Cerebellar cortex (tissue), 1 donor: ENCODE data around the gene CDC26.
A peak's percentile ranks its signal among the peaks of the same experiment; 100 is the strongest.
"Not testable (repeated sequence)": the region's sequence is repeated elsewhere in the genome, so short reads cannot be mapped to it uniquely, and the experiment has no call there.

Experiments used
- DNase-seq: peaks from one replicate; pipeline ENCODE4 v3.0.0-alpha.2; 2015; ENCODE audit warnings: low spot score

The CDC26 gene

DNA sequence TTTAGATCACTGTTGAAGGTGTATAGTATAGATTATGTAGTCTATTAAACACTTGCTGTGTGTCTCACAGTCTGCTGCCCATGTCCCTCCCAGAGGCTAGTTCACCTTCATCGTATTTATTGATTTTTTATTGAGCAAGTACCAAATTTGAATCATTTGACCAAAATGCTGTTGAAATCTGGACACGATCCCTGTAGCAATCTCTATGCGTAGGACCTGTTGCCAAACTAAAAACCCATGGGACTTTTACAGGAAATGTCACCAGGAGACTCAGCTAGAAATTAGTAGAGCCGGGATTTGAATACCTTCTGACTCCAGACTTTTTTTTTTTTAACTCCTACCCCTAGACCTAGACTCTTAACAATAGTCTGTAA lies 36.5 kb downstream of the CDC26 start:
- no peak for DNase-seq

DNA sequence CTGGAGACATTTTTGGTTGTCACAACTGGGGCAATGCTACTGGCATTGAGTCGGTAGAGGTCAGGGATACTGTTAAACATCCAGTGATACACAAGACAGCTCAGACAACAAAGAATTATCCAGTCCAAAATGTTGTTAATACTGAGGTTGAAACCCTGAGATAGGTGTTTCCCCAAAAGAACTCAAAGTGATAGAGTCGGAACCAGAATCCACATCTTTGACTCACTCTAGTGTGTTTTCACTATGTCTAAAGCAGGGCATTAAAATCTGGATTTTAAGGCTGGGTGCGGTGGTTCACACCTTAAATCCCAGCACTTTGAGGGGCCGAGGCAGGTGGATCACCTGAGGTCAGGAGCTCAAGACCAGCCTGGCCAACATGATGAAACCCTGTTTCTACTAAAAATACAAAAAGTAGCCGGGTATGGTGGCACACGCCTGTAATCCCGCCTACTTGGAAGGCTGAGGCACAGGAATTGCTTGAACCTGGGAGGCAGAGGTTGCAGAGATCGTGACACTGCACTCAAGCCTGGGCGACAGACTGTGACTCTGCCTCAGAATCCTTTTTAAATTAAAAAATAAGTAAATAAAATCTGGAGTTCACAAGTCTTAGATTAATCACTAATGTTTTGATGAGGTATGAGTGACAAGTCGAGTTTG lies 37.0 kb downstream of the CDC26 start:
- DNase-seq: no peak

DNA sequence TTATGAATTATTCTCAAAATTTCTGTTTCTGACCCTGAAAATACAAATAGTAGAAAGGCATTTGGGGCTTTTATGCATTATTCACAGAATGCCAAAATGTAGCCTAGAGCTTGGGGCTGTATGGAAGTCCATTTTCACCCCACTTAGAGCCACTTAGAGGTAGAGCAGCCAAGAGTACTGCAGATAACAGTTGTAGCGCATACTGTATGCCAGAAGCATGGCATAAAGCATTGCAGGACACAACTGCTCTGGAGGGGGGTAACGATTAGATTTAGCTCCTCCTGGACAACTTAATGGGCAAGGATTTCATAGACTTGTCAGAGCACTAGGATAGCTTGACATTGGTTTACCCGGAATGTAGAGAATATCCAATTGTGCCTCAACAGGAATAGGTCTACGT lies 38.3 kb downstream of the CDC26 start:
- DNase-seq: no peak

DNA sequence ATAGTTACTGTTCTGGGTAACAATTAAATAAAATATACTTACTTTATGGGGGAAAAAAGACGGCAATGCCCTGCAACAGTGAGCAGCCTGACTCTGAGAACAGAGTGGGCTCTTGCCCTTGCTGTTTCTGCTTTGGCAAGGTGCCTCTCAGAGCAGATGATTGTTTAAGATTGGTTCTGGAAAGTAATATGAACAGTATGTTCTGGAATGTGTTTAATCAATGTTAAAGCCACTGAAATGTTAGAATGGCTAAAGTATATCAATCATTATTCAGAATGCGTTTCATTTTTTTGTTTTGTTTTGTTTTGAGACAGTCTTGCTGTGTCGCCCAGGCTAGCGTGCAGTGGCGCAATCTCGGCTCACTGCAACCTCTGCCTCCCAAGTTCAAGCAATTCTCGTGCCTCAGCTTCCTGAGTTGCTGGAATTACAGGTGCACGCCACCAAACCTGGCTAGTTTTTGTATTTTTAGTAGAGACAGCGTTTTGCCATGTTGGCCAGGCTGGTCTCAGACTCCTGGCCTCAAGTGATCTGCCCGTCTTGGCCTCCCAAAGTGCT lies 39.6 kb downstream of the CDC26 start:
- not testable (repeated sequence) for DNase-seq

DNA sequence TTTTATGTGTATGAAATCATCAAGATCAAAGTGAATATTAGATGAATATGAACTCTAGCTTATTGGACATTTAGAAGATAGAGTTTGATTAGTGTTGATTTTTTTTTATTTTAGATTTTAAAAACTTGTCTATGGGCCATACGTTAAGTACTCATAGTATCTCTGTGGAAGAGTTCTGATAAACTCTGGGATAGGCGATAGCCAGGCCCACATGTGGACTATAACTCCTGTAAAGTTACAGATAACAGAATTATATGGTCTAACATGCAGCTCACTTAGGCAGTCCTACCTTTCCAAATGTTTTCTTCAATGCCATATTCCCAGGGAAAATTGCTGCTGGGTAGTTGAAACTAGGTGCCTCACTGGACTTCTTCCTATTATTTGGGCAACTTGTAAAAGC lies 43.7 kb downstream of the CDC26 start:
- DNase-seq: no peak

DNA sequence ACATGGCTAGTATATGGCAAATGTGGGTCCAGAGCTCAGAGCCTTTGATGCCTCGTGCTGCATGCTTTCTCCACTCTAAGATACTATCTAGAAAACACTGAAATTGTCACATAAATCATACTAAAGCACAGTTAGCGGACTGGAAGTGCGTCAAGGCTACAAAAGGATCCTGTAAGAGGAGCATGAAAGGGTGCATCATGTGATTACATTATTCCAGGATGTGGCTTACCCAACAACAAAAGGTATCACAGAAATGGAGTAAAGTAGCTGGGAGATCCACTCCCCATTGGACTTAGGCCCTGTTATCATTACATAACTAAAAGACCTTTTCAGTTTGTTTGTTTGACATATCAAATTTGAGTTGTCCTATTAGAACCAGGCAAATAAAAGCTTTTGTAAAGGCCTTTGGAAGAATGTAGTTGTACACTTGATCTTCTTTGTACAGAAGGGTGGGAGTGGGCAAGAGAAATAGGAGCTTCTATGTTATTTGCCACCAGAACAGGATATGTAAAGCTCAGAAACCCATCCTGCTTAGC lies 47.2 kb downstream of the CDC26 start:
- no peak for DNase-seq

DNA sequence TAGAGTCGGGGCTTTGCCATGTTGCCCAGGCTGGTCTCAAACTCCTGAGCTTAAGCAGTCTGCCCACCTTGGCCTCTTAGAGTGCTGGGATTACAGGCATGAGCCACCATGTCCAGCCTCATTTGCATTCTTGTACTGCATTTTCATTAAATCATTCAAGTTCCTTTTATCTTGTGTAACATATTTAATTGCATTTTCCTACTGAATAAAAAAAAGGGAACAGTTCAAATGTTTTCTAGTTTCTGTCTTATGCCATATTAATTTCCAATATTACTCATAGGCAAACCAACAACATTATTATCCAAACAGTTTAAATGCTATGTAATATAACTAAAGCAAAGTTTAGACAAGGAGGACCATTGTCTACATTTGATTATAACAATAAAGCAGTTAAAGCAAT lies 47.9 kb downstream of the CDC26 start:
- DNase-seq: no peak

DNA sequence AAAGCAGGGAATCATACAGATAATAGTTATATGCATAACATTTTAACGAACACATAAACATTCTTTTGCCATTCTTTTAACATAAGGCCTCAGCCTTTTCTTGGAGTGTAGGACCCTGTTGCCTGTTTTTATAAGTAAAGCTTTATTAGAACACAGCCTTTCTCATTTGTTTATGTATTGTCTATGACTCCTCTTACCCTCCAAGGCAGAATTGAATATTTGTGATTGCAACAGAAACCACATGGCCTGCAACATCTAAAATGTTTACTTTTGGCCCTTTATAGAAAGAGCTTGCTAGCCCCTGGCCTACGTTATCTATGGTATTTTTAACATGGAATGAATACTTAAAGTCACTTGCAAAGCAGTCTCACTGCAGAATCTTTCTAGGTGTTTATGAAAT lies 51.4 kb downstream of the CDC26 start:
- no peak for DNase-seq

DNA sequence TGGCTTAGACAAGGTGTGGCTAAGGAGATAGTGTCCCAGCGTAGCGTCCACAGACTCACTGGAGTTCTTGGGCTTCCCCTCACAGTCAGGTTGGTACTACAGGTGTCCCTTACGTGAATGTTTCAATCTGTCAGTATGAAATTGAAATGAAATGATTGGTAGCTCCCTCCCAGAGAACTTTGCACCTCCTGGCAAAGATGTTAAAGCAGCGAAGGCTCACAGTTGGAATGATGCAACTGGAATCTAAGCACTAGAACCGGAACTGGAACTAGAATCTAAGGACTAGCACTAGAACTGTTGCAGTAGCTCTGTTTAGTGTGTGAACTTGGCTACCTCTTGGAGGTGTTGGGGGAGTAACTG lies 52.9 kb downstream of the CDC26 start:
- no peak for DNase-seq

DNA sequence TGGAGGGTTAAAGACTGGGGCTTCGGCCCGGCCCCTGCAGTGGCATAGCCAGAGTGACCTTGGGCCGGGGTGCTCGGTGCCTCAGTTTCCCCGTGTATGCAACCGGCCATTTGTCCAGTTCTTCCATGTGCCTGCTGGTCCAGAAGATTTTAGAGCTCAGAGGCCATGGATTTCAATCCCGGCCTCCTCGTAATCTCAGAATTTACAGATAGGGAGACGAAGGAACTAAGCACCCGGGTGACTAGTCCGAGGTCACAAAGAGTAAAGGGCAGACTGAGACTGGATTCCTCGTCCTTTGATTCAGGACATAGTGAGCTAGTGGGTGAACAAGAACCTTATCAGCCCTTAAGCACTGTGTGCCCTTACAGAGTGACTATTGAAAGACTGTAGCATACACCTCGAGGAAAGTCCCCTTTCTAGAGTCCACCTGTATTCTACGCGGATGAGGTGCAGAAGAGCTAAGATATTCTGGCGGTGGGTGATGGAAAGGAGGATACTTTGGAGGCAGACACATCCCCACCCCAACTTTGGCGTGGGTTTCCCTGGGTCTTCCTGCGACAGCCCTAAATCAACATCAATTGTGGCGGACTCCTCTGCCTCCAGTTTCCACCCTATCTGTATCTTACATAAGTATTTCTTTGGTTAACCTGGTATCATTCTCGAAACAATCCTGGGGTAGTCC lies 53.4 kb downstream of the CDC26 start:
- peak; percentile 25 for DNase-seq

DNA sequence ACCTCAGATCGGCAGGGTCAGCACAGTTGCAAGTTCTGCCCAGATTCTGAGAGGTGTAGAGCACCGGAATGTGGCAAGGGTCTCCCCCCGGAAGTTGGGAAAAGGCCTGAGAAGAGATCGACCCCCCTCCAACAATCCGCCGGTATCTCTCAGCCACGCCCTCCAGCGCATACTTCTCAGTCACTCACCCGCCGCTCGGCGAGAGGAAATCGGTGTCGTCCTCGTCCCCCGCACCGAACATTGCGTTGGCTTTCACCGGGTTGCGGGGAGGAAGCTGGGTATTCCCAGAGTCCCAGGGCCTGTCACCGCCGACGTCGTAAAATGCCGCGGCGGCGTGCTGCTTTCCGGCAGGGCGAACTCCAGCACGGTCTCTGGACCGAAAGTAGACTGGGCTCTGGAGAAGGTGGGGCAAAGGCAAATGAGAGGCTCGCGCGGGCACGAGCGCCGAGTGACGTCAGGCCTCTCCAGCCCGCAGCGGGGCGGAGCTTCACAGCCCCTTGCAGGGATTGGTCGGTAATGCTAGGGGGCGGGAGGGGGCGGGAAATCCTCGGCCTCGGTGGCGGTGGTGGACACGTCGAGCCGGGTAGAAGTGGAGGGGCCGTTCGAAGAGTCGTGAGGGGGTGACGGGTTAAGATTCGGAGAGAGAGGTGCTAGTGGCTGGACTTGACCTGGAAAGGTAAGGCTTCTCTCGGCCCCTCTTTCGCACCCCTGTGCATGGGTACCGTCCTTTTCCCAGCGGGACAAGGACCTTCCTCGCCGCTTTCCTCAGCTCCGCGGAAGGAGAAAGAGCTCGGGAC lies 54.2 kb downstream of the CDC26 start, which contains the start of the genes FKBP15 and SLC31A1:
FKBP15 (minus strand) TSS at position 275 of the 797 bp plus-strand sequence; CDS start at position 241, 34 bp downstream.
SLC31A1 (plus strand) TSS at position 542 of the 797 bp plus-strand sequence. CDS start 34,605 bp downstream, outside the sequence.
- DNase-seq: peak; percentile 99

DNA sequence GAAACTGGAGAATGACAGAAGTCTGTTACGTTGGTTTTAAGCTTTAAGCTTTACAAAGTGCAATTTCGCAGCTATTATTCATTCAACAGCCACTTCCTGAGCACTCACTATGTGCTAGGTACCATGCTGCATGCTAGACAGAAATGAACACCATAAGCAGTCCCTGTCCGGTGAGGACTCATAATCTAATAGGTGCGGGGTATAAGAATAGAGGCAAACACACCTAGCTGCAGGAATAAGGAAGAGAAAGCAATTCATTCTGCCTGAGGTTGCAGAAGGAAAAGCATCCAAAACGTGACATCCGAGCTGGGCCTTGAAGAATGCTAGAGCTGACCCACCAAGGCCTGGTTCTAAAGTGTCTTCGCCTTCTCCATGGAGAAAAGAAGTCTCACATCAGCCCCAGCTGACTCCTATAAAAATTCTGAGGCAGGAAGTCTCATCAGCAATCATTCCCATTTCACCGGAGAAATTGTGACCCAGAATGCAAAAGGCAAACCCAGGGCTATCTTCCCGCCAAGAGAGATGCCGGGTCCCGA lies 54.8 kb downstream of the CDC26 start:
- no peak for DNase-seq

DNA sequence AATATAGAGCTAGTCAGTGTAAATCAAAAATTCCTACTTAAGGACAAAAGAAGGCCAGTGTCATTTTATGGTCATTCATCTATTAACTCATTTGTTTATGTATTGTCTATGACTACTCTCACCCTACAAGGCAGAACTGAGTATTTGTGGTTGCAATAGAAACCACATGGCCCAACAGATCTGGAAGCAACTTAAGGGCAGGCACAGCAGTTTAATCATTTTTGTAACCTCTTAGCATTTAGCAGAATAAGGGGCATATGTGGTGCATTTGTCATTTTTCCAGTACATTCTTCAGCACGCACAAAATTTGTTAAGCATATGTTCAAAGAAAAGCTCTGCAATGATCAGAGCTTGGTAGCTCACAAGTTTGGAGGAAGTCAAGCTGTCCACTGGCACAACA lies 55.4 kb downstream of the CDC26 start:
- DNase-seq: no peak

DNA sequence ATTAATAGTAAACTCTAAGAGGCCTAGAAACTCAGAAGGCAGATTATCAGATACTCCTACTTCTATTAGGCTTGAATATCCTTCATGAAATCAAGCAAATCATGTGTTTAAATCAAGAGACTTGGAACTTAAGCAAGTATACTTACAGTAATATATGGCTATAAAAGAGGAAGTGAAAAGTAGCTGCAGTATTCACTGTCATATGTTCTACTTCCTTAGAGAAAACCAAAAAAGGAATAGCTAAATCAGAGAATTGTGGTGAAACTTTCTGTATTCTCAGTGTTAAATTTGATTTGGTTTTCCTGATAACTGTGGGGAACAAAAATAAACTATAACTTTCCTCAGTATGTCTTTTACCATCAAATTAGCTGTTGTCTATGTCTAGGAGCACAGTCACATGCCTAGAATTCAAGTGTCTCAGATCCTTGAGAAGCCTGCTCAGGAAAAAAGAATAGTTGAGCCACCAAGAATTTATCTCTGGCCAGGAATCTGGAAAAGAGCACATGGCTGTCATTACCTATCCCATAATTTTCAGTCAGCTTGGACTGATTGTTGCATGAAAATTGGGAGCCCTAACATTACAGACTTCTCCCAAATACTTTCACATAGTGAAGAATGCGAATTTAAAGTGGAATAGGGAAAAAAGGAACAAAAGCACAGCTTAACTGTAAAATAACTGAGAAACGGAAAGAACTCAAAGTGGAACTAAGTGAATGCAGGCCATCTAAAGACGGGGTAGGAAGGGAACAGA lies 56.0 kb downstream of the CDC26 start:
- no peak for DNase-seq
